CD14-positive monocyte (primary cell): ENCODE data around the gene MYO18A. TPM values are rescaled to one million over a fixed set of nuclear protein-coding genes. Genes with fewer than 3 reads are reported as not detected.

Source experiments
- DNase-seq, 3 donors: peaks; one replicate each; pipeline ENCODE4 v3.0.0-alpha.2; 2011 to 2022
- H2AFZ ChIP-seq: 2 replicates; pipeline ENCODE4 v1.6.0; 2012; ENCODE audit warnings: mild to moderate bottlenecking, low read depth, low read length, inconsistent platforms; ENCODE audit not compliant: insufficient read depth, poor library complexity, severe bottlenecking
- H3K27ac ChIP-seq, 2 donors: 1 replicate in 1 of 2; 2 replicates in 1 of 2; pipeline ENCODE4 v1.5.1; 2012 to 2013; ENCODE audit warnings: low read length in 2 of 2, control low read depth in 1 of 2, inconsistent platforms in 1 of 2, low read depth in 1 of 2, mild to moderate bottlenecking in 1 of 2
- H3K27me3 ChIP-seq, 2 donors: one replicate each; pipeline versions ENCODE4 v1.6.0 to v1.6.1; 2011 to 2013; ENCODE audit warnings: low read length in 2 of 2; ENCODE audit not compliant: control insufficient read depth in 2 of 2, insufficient read depth in 2 of 2
- H3K36me3 ChIP-seq, 2 donors: replicated peaks in 1 of 2; 1 replicate in 1 of 2; 2 replicates in 1 of 2; pipeline versions ENCODE4 v1.5.1 to v1.6.1; 2012 to 2013; ENCODE audit warnings: low read length in 2 of 2, control low read depth in 1 of 2, inconsistent platforms in 1 of 2, mild to moderate bottlenecking in 1 of 2; ENCODE audit not compliant: insufficient read depth in 2 of 2, control insufficient read depth in 1 of 2
- H3K4me1 ChIP-seq, 2 donors: 1 replicate in 1 of 2; 2 replicates in 1 of 2; pipeline versions ENCODE4 v1.5.1 to v1.6.1; 2012 to 2013; ENCODE audit warnings: low read length in 2 of 2, control low read depth in 1 of 2, inconsistent platforms in 1 of 2, mild to moderate bottlenecking in 1 of 2, moderate library complexity in 1 of 2; ENCODE audit not compliant: insufficient read depth in 2 of 2, control insufficient read depth in 1 of 2
- H3K4me2 ChIP-seq: replicated peaks from 2 replicates; pipeline ENCODE3; 2012; ENCODE audit warnings: low read length, moderate library complexity, mild to moderate bottlenecking; ENCODE audit not compliant: poor library complexity, severe bottlenecking; ENCODE audit errors: extremely low read depth
- H3K4me3 ChIP-seq, 3 experiments: fragments of 200-600 bp in 1 of 3; sonication (generic) in 1 of 3; replicated peaks in 1 of 3; 1 replicate in 2 of 3; 2 replicates in 1 of 3; pipeline ENCODE4 v1.5.1; 2011 to 2013; ENCODE audit warnings: low read length in 3 of 3, mild to moderate bottlenecking in 3 of 3, control low read depth in 2 of 3, low read depth in 2 of 3, inconsistent platforms in 1 of 3, moderate library complexity in 1 of 3
- H3K79me2 ChIP-seq: 2 replicates; pipeline ENCODE4 v1.6.0; 2012; ENCODE audit warnings: mild to moderate bottlenecking, control low read depth, inconsistent platforms, low read length, moderate library complexity; ENCODE audit not compliant: insufficient read depth
- H3K9ac ChIP-seq: 2 replicates; pipeline ENCODE4 v1.6.0; 2017; ENCODE audit warnings: low read length, mild to moderate bottlenecking; ENCODE audit not compliant: insufficient read depth, poor library complexity, severe bottlenecking
- H3K9me3 ChIP-seq, 2 donors: replicated peaks in 1 of 2; 1 replicate in 1 of 2; 2 replicates in 1 of 2; pipeline versions ENCODE4 v1.5.1 to v1.6.1; 2012 to 2013; ENCODE audit warnings: low read length in 2 of 2, control low read depth in 1 of 2; ENCODE audit not compliant: control insufficient read depth in 1 of 2, insufficient read depth in 1 of 2
- H4K20me1 ChIP-seq: 2 replicates; pipeline ENCODE4 v1.6.0; 2012; ENCODE audit warnings: mild to moderate bottlenecking, low read length, control low read depth, moderate library complexity; ENCODE audit not compliant: insufficient read depth
- H3K27ac Mint-ChIP-seq, 7 donors: one replicate each; pipeline ENCODE4 v1.8.0; 2020; ENCODE audit warnings: mild to moderate bottlenecking in 7 of 7, mixed read lengths in 7 of 7, moderate library complexity in 6 of 7, inconsistent platforms in 2 of 7
- H3K27me3 Mint-ChIP-seq, 3 donors: one replicate each; pipeline ENCODE4 v1.8.0; 2021 to 2022; ENCODE audit warnings: low read depth in 3 of 3, mild to moderate bottlenecking in 3 of 3, mixed read lengths in 3 of 3, moderate library complexity in 3 of 3, inconsistent platforms in 1 of 3
- H3K36me3 Mint-ChIP-seq, 2 donors: one replicate each; pipeline ENCODE4 v1.8.0; 2020; ENCODE audit warnings: mixed read lengths in 2 of 2, inconsistent platforms in 1 of 2, mild to moderate bottlenecking in 1 of 2
- H3K4me1 Mint-ChIP-seq: one replicate; pipeline ENCODE4 v1.8.0; 2020; ENCODE audit warnings: mild to moderate bottlenecking, mixed read lengths
- H3K4me3 Mint-ChIP-seq, 2 donors: one replicate each; pipeline ENCODE4 v1.8.0; 2020; ENCODE audit warnings: mild to moderate bottlenecking in 2 of 2, mixed read lengths in 2 of 2, moderate library complexity in 1 of 2
- H3K9me3 Mint-ChIP-seq, 7 donors: one replicate each; pipeline ENCODE4 v1.8.0; 2020 to 2022; ENCODE audit warnings: mixed read lengths in 7 of 7, mild to moderate bottlenecking in 6 of 7, moderate library complexity in 6 of 7, inconsistent platforms in 2 of 7
- CTCF ChIP-seq: fragments of 200-600 bp; IDR thresholded peaks from one replicate; pipeline ENCODE4 v1.8.0; 2022; ENCODE audit warnings: antibody characterized with exemption, mild to moderate bottlenecking
- WGBS: methylation state at CpG from one replicate; pipeline ENCODE4 v1.1.5; 2013; ENCODE audit warnings: missing lambda C conversion rate; ENCODE audit not compliant: insufficient coverage; 5-methylcytosine and 5-hydroxymethylcytosine counted together
- intact Hi-C, 2 donors: fragments of 100-400 bp; cut with micrococcal nuclease; formaldehyde crosslinking; loops; one replicate each; pipeline versions ENCODE4 v1.15.0 to v1.15.1; 2023
- polyA plus RNA-seq, 3 donors: library from polyadenylated mRNA; depleted of rRNA in 1 of 3; unstranded in 2 of 3; stranded (reverse) in 1 of 3; fragments of 300-500 nt in 2 of 3; fragments of >200 nt in 1 of 3; fragmentation: Illumina TruSeq in 2 of 3; gene quantifications; 1 replicate in 2 of 3; 2 replicates in 1 of 3; pipeline ENCODE4 v1.2.3, GENCODE V29; 2012 to 2021

The MYO18A gene
- polyA plus RNA-seq, 3 donors = 6.3 to 40.2 (median 11.0) TPM

DNA sequence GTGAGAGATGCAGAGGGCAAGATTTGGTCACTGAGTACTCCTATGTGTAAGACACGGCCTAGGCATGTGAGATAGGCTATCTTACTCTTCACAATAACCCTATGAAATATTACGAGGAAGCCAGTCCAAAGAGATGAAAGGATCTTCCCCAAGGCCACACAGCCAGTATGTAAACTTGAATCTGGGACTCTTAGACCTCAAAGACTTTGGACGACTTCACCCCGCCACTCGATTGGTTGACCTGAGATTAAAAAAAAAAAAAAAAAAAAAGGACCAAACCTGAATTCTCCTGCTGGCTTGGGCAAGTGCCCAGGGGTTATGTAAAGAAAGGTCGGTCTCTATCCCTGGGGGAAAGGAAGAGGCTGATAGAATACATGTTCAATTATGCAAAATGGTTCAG is 104.1 kb downstream of the MYO18A start:
- no peaks in the 10 kb centered on the region for H3K79me2 ChIP-seq
- no peaks in the 10 kb centered on the region for H3K4me1 ChIP-seq
- H3K9me3 ChIP-seq = no peaks in the 10 kb centered on the region
- no peaks in the 10 kb centered on the region for H3K9me3 Mint-ChIP-seq
- no peaks in the 10 kb centered on the region for H3K27me3 ChIP-seq
- H3K4me2 ChIP-seq = no peak overlapping the region
- peak overlapping the region in 2 of 7 donors; percentile 2 to 61 for H3K27ac Mint-ChIP-seq
- H3K27ac ChIP-seq = no peak overlapping the region
- no peak overlapping the region for H2AFZ ChIP-seq
- H3K4me3 Mint-ChIP-seq = no peak overlapping the region
- no peak overlapping the region for H3K4me3 ChIP-seq
- peaks cover 39 to 60% of the 10 kb centered on the region in 2 donors for H3K36me3 ChIP-seq
- peaks cover 3% of the 10 kb centered on the region for H3K4me1 Mint-ChIP-seq
- no CpG with 5 or more reads among the region's 6 CpGs for WGBS
- H4K20me1 ChIP-seq = peaks cover 5% of the 10 kb centered on the region
- TF ChIP-seq CTCF = no peak
- DNase-seq = no peak
- H3K9ac ChIP-seq = no peak overlapping the region
- intact Hi-C loops = no loop called here
- peaks cover 44 to 63% of the 10 kb centered on the region in 2 donors for H3K36me3 Mint-ChIP-seq
- peaks cover 0 to 3% (median 2%) of the 10 kb centered on the region in 3 donors for H3K27me3 Mint-ChIP-seq

DNA sequence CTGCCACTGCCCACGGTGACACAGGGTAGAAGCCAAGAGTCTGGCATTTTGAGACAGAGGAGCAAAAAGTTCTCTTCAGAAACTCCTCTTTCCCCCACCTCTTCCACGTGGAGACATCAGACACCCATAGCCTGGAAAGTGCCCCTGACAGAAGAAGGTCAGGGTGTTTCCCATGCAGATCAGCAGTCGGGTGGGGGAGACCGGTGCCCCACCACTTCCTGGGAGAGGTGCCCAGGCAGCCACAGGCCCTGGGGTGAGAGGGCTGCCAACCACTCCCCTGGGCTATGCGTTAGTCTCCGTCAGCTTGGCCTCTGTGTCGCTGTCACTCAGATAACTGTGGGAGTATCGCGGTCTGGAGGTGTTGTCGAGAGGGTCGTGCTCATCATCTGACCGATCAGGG is 105.7 kb downstream of the MYO18A start:
- H3K4me1 Mint-ChIP-seq = peaks cover 3% of the 10 kb centered on the region
- DNase-seq = no peak
- no peak overlapping the region for H3K4me2 ChIP-seq
- no peak for TF ChIP-seq CTCF
- 90% methylated on average over 11 of the region's 12 CpGs for WGBS
- H3K27ac ChIP-seq = no peak overlapping the region
- no peak overlapping the region for H2AFZ ChIP-seq
- H3K4me3 ChIP-seq = no peak overlapping the region
- peaks cover 25 to 44% of the 10 kb centered on the region in 2 donors for H3K36me3 ChIP-seq
- no peaks in the 10 kb centered on the region for H3K4me1 ChIP-seq
- no peaks in the 10 kb centered on the region for H3K27me3 ChIP-seq
- H3K9me3 ChIP-seq = no peaks in the 10 kb centered on the region
- H3K79me2 ChIP-seq = no peaks in the 10 kb centered on the region
- intact Hi-C loops = no loop called here
- H3K4me3 Mint-ChIP-seq = no peak overlapping the region
- peak overlapping the region in 1 of 7 donors; percentile 56 for H3K27ac Mint-ChIP-seq
- no peak overlapping the region for H3K9ac ChIP-seq
- peaks cover 0 to 3% (median 2%) of the 10 kb centered on the region in 3 donors for H3K27me3 Mint-ChIP-seq
- peaks cover 32 to 49% of the 10 kb centered on the region in 2 donors for H3K36me3 Mint-ChIP-seq
- H3K9me3 Mint-ChIP-seq = no peaks in the 10 kb centered on the region
- H4K20me1 ChIP-seq = peaks cover 5% of the 10 kb centered on the region
